ENCODE measurements around the gene PRKAG2.

DNA sequence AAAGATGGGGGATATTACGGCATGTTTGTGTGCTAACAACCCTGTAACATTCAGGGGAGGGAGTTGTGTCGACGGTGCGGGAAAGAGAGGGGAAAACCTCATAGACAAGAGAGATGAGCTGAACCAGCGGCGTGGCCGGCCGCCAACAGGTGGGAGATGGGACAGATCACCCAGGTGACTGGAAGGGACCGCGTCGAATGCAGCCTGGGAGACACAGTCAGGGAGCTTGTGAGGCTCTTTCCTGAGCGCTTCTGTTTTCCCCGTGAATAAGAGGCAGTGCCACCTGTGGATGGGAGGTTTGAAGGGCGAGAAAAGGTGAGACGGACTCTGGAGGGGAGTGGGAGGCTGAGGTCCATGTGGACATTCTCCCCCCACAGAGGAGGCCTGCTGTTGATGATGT, 9.9 kb upstream of the PRKAG2 start:
- TF ChIP-seq POLR2AphosphoS5 (IDR thresholded peaks at IDR 0.05): no peak
- no peak for TF ChIP-seq POLR2A (IDR thresholded peaks at IDR 0.05)
- TF ChIP-seq, protein P1, sequence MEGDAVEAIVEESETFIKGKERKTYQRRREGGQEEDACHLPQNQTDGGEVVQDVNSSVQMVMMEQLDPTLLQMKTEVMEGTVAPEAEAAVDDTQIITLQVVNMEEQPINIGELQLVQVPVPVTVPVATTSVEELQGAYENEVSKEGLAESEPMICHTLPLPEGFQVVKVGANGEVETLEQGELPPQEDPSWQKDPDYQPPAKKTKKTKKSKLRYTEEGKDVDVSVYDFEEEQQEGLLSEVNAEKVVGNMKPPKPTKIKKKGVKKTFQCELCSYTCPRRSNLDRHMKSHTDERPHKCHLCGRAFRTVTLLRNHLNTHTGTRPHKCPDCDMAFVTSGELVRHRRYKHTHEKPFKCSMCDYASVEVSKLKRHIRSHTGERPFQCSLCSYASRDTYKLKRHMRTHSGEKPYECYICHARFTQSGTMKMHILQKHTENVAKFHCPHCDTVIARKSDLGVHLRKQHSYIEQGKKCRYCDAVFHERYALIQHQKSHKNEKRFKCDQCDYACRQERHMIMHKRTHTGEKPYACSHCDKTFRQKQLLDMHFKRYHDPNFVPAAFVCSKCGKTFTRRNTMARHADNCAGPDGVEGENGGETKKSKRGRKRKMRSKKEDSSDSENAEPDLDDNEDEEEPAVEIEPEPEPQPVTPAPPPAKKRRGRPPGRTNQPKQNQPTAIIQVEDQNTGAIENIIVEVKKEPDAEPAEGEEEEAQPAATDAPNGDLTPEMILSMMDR (IDR thresholded peaks at IDR 0.05): no peak

Data from breast epithelium (tissue), 3 donors.